ENCODE measurements around the gene INPP5A. TPM values are rescaled to one million over a fixed set of nuclear protein-coding genes. Genes with fewer than 3 reads are reported as not detected.

Gene INPP5A
- total and polyA plus RNA-seq, 10 of the 15 experiments (the other 5 are each of a cell fraction or from before 2014, with no cell fraction given) = 0.52 to 15.0 (median 6.3) TPM

- TF ChIP-seq HSF1 (IDR thresholded peaks at IDR 0.05; ENCODE audit: low read depth, low read length) = no peak
These were observed 294.8 kb downstream of the INPP5A start (continued) for GRCh38 chr10:132832186-132832969.

Other genes starting within 250 kb of the INPP5A start
- 8.4 and 10.1 TPM in 2 replicates for gene STK32C, start 229.8 kb upstream of the INPP5A start, total RNA-seq (2014; rRNA removed)
- 3.8 and 4.5 TPM in 2 replicates for gene STK32C, start 229.8 kb upstream of the INPP5A start, total RNA-seq (2014; rRNA removed; fragmentation: Illumina TruSeq; extraction: Trizol)
- 10.7 and 11.5 TPM in 2 replicates for gene STK32C, start 229.8 kb upstream of the INPP5A start, total RNA-seq (2021)
- gene STK32C, start 229.8 kb upstream of the INPP5A start, polyA plus RNA-seq (2011; rRNA removed) = 1.5 and 1.9 TPM in 2 replicates
- 3.3 and 4.5 TPM in 2 replicates for gene STK32C, start 229.8 kb upstream of the INPP5A start, polyA plus RNA-seq (2014; fragmentation: Illumina TruSeq; extraction: Trizol)
- 1 to 10 TPM; 1.6 to 4.1 TPM for gene STK32C, start 229.8 kb upstream of the INPP5A start, polyA plus RNA-seq (2014; fragmentation: Nextera tagmentation; extraction: Ambion mirVana)
- gene STK32C, start 229.8 kb upstream of the INPP5A start, polyA plus RNA-seq (2014; rRNA removed) = 12.4 and 18.1 TPM in 2 replicates
- 10 to 100 TPM; 10.5 to 11.3 TPM for gene STK32C, start 229.8 kb upstream of the INPP5A start, polyA plus RNA-seq (2016; fragmentation: Nextera tagmentation; extraction: Ambion mirVana)
- gene LRRC27, start 205.6 kb upstream of the INPP5A start, total RNA-seq (2014; rRNA removed) = 6.3 and 6.8 TPM in 2 replicates
- 3.8 and 5.0 TPM in 2 replicates for gene LRRC27, start 205.6 kb upstream of the INPP5A start, total RNA-seq (2014; rRNA removed; fragmentation: Illumina TruSeq; extraction: Trizol)
- gene LRRC27, start 205.6 kb upstream of the INPP5A start, total RNA-seq (2021) = 3.3 and 4.5 TPM in 2 replicates
- 0.62 and 0.84 TPM in 2 replicates for gene LRRC27, start 205.6 kb upstream of the INPP5A start, polyA plus RNA-seq (2011; rRNA removed)
- 4.6 and 6.4 TPM in 2 replicates for gene LRRC27, start 205.6 kb upstream of the INPP5A start, polyA plus RNA-seq (2014; fragmentation: Illumina TruSeq; extraction: Trizol)
- gene LRRC27, start 205.6 kb upstream of the INPP5A start, polyA plus RNA-seq (2014; fragmentation: Nextera tagmentation; extraction: Ambion mirVana) = under 1 TPM; 0.48 to 0.80 TPM
- 4.3 and 6.9 TPM in 2 replicates for gene LRRC27, start 205.6 kb upstream of the INPP5A start, polyA plus RNA-seq (2014; rRNA removed)
- gene LRRC27, start 205.6 kb upstream of the INPP5A start, polyA plus RNA-seq (2016; fragmentation: Nextera tagmentation; extraction: Ambion mirVana) = 1 to 10 TPM; 4.8 to 6.5 TPM
- 0.38 and 0.56 TPM in 2 replicates for gene PWWP2B, start 140.6 kb upstream of the INPP5A start, total RNA-seq (2014; rRNA removed)
- gene PWWP2B, start 140.6 kb upstream of the INPP5A start, total RNA-seq (2014; rRNA removed; fragmentation: Illumina TruSeq; extraction: Trizol) = 0.04 TPM in 1 of 2 replicates, not detected in the other
- gene PWWP2B, start 140.6 kb upstream of the INPP5A start, total RNA-seq (2021) = 0.72 and 0.87 TPM in 2 replicates
- not detected in 2 replicates for gene PWWP2B, start 140.6 kb upstream of the INPP5A start, polyA plus RNA-seq (2011; rRNA removed)
- 0.04 TPM in 1 of 2 replicates, not detected in the other for gene PWWP2B, start 140.6 kb upstream of the INPP5A start, polyA plus RNA-seq (2014; fragmentation: Illumina TruSeq; extraction: Trizol)
- gene PWWP2B, start 140.6 kb upstream of the INPP5A start, polyA plus RNA-seq (2014; fragmentation: Nextera tagmentation; extraction: Ambion mirVana) = not detected
- 0.30 and 0.59 TPM in 2 replicates for gene PWWP2B, start 140.6 kb upstream of the INPP5A start, polyA plus RNA-seq (2014; rRNA removed)
- gene PWWP2B, start 140.6 kb upstream of the INPP5A start, polyA plus RNA-seq (2016; fragmentation: Nextera tagmentation; extraction: Ambion mirVana) = under 1 TPM in 1 of 2 experiments, not detected in 1; 0.14 TPM
- gene NKX6-2, start 248.4 kb downstream of the INPP5A start, total RNA-seq (2014; rRNA removed) = not detected in 2 replicates
- not detected in 2 replicates for gene NKX6-2, start 248.4 kb downstream of the INPP5A start, total RNA-seq (2014; rRNA removed; fragmentation: Illumina TruSeq; extraction: Trizol)
- gene NKX6-2, start 248.4 kb downstream of the INPP5A start, total RNA-seq (2021) = not detected in 2 replicates
- not detected in 2 replicates for gene NKX6-2, start 248.4 kb downstream of the INPP5A start, polyA plus RNA-seq (2011; rRNA removed)
- gene NKX6-2, start 248.4 kb downstream of the INPP5A start, polyA plus RNA-seq (2014; fragmentation: Illumina TruSeq; extraction: Trizol) = not detected in 2 replicates
- gene NKX6-2, start 248.4 kb downstream of the INPP5A start, polyA plus RNA-seq (2014; fragmentation: Nextera tagmentation; extraction: Ambion mirVana) = 1 to 10 TPM in 1 of 2 experiments, under 1 TPM in 1; 0.45 to 1.8 TPM
- gene NKX6-2, start 248.4 kb downstream of the INPP5A start, polyA plus RNA-seq (2014; rRNA removed) = not detected in 2 replicates
- gene NKX6-2, start 248.4 kb downstream of the INPP5A start, polyA plus RNA-seq (2016; fragmentation: Nextera tagmentation; extraction: Ambion mirVana) = not detected

Measured in GM12878 (cell line).